ENCODE data around the gene HEXIM1. TPM values are rescaled to one million over a fixed set of nuclear protein-coding genes. Genes with fewer than 3 reads are reported as not detected.

The HEXIM1 gene
- total RNA-seq, 6 donors from 2014 or later = 19.9 to 43.8 (median 32.3) TPM

- Histone ChIP-seq H3K4me3 (no peak overlapping the region), H3K4me1 (peaks cover 42 to 61% (median 50%) of the 10 kb centered on the region in 4 donors), H3K27ac (peak overlapping the region; percentile 12 to 88 (median 76)), H3K27me3 (no peaks in the 10 kb centered on the region), H3K9me3 (no peaks in the 10 kb centered on the region), H3K36me3 (no peaks in the 10 kb centered on the region)
- WGBS, 2 donors = 75 to 81% methylated on average over 10 of the region's 10 CpGs
- ATAC-seq (ENCODE audit: low FRiP score in 2 of 2) (no peak), DNase-seq (no peak)
- TF ChIP-seq POLR2A (IDR thresholded peaks at IDR 0.05) (no peak), POLR2AphosphoS5 (IDR thresholded peaks at IDR 0.05) (no peak), EP300 (IDR thresholded peaks at IDR 0.05) (no peak), CTCF (IDR thresholded peaks at IDR 0.05) (no peak)
These were observed 18.8 kb upstream of the HEXIM1 start for GRCh38 chr17:45129426-45129939.

- Histone ChIP-seq H3K27ac (peak overlapping the region; percentile 18 to 91 (median 79)), H3K4me3 (no peak overlapping the region), H3K27me3 (no peaks in the 10 kb centered on the region), H3K9me3 (no peaks in the 10 kb centered on the region), H3K36me3 (no peaks in the 10 kb centered on the region), H3K4me1 (peaks cover 41 to 57% (median 47%) of the 10 kb centered on the region in 4 donors)
- no peak for ATAC-seq (ENCODE audit: low FRiP score in 2 of 2)
- DNase-seq = no peak
- 77 to 92% methylated on average over 10 to 13 of the region's 13 CpGs for WGBS, 2 donors
- TF ChIP-seq CTCF (IDR thresholded peaks at IDR 0.05) (no peak), POLR2A (IDR thresholded peaks at IDR 0.05) (no peak), EP300 (IDR thresholded peaks at IDR 0.05) (no peak), POLR2AphosphoS5 (IDR thresholded peaks at IDR 0.05) (no peak)
These were observed 18.2 kb upstream of the HEXIM1 start for GRCh38 chr17:45129940-45130680.

GRCh38 chr17:45130681-45131615 is 17.3 kb upstream of the HEXIM1 start:
- no peak for ATAC-seq (ENCODE audit: low FRiP score in 2 of 2)
- 78 to 82% methylated on average over 16 to 17 of the region's 17 CpGs for WGBS, 2 donors
- H3K27ac ChIP-seq = peak overlapping the region; percentile 88 to 99 (median 94)

GRCh38 chr17:45131616-45132319 is 16.5 kb upstream of the HEXIM1 start:
- H3K4me1 ChIP-seq = peaks cover 51 to 66% (median 54%) of the 10 kb centered on the region in 4 donors
- TF ChIP-seq EP300 (IDR thresholded peaks at IDR 0.05) = no peak
- TF ChIP-seq CTCF (IDR thresholded peaks at IDR 0.05) = peak; percentile 82 to 90 (median 84)
- no peak for TF ChIP-seq POLR2A (IDR thresholded peaks at IDR 0.05)
- no peak for TF ChIP-seq POLR2AphosphoS5 (IDR thresholded peaks at IDR 0.05)
- H3K9me3 ChIP-seq = no peaks in the 10 kb centered on the region
- H3K36me3 ChIP-seq = no peaks in the 10 kb centered on the region
- H3K4me3 ChIP-seq = peak overlapping the region; percentile 67 to 93 (median 70)
- ATAC-seq (ENCODE audit: low FRiP score in 2 of 2) (no peak), DNase-seq (peak in 1 of 2 donors; percentile 90)
- peak overlapping the region; percentile 88 to 99 (median 94) for H3K27ac ChIP-seq
- no peaks in the 10 kb centered on the region for H3K27me3 ChIP-seq
- WGBS, 2 donors = 15 to 36% methylated on average over 8 to 22 of the region's 46 CpGs

More at GRCh38 chr17:45130681-45131615, 17.3 kb upstream of the HEXIM1 start:
- peaks cover 42 to 60% (median 47%) of the 10 kb centered on the region in 4 donors for H3K4me1 ChIP-seq
- H3K36me3 ChIP-seq = no peaks in the 10 kb centered on the region
- no peaks in the 10 kb centered on the region for H3K9me3 ChIP-seq
- no peak for TF ChIP-seq EP300 (IDR thresholded peaks at IDR 0.05)
- no peaks in the 10 kb centered on the region for H3K27me3 ChIP-seq
- peak overlapping the region; percentile 67 to 93 (median 70) for H3K4me3 ChIP-seq
- no peak for DNase-seq

Data from upper lobe of left lung (tissue), 6 donors.